Measurements from ENCODE around the gene KCNK10. TPM values are rescaled to one million over a fixed set of nuclear protein-coding genes. Genes with fewer than 3 reads are reported as not detected.

Gene KCNK10
- total and polyA plus RNA-seq, 2 of the 8 experiments (the other 6 are each of a cell fraction or from before 2014, with no cell fraction given): 0.45 to 0.63 TPM

GRCh38 chr14:88272390-88273269 is 50.4 kb downstream of the KCNK10 start:
- Histone ChIP-seq H3K36me3 (ENCODE audit: control insufficient read depth in 2 of 4, insufficient read depth in 4 of 4, low read length in 3 of 4) (no peaks in the 10 kb centered on the region), H3K23ac (ENCODE audit: insufficient read length) (no peak overlapping the region), H2BK120ac (replicated peaks; ENCODE audit: low read depth, low read length) (no peak overlapping the region), H2AK5ac (ENCODE audit: low read depth, low read length) (no peak overlapping the region), H3K56ac (replicated peaks; ENCODE audit: insufficient read length, low read depth, low read length) (no peak overlapping the region), H3K18ac (ENCODE audit: extremely low read depth, low read length) (no peak overlapping the region), H3K4ac (replicated peaks; ENCODE audit: insufficient read length, low read depth, low read length) (no peak overlapping the region), H2AFZ (ENCODE audit: low read length) (no peak overlapping the region), H2BK20ac (ENCODE audit: low read length) (no peak overlapping the region), H2BK12ac (ENCODE audit: low read depth, low read length) (no peak overlapping the region), H4K5ac (ENCODE audit: insufficient read length, low read depth, low read length) (no peak overlapping the region), H3K4me3 (ENCODE audit: extremely low read depth in 1 of 4, insufficient read depth in 2 of 4, low read depth in 3 of 4, low read length in 4 of 4) (no peak overlapping the region), H3K79me1 (ENCODE audit: low read depth, low read length) (no peaks in the 10 kb centered on the region), H3K79me2 (ENCODE audit: control insufficient read depth in 1 of 2, insufficient read depth in 2 of 2, low read length in 2 of 2) (no peaks in the 10 kb centered on the region), H3K27ac (ENCODE audit: low read depth, low read length) (no peak overlapping the region), H2BK5ac (ENCODE audit: low read depth, low read length) (no peak overlapping the region), H3K9me3 (ENCODE audit: insufficient read depth in 2 of 2, low read depth in 1 of 2, low read length in 1 of 2) (no peaks in the 10 kb centered on the region), H4K91ac (replicated peaks; ENCODE audit: insufficient read length, low read length) (no peak overlapping the region), H3K27me3 (replicated peaks in 1 of 4; ENCODE audit: control insufficient read depth in 3 of 4, extremely low read depth in 1 of 4, insufficient read depth in 3 of 4, low read length in 3 of 4) (no peaks in the 10 kb centered on the region; a peak in 1 of 7 replicates), H3K9ac (replicated peaks in 1 of 4; ENCODE audit: extremely low read depth in 1 of 4, low read depth in 3 of 4, low read length in 3 of 4) (no peak overlapping the region), H3K4me2 (ENCODE audit: insufficient read depth in 1 of 2, low read depth in 2 of 2, low read length in 2 of 2) (no peak overlapping the region), H3K14ac (ENCODE audit: insufficient read length) (no peak overlapping the region), H2BK15ac (ENCODE audit: low read length) (no peak overlapping the region), H4K20me1 (replicated peaks in 1 of 2; ENCODE audit: control insufficient read depth in 1 of 2, insufficient read depth in 2 of 2, low read length in 2 of 2) (no peaks in the 10 kb centered on the region), H3K23me2 (ENCODE audit: low read depth, low read length) (no peaks in the 10 kb centered on the region), H3K4me1 (replicated peaks in 1 of 4; ENCODE audit: control insufficient read depth in 3 of 4, insufficient read depth in 4 of 4, low read length in 3 of 4) (peaks cover 0 to 4% (median 2%) of the 10 kb centered on the region in 4 experiments; a peak in 3 of 7 replicates), H4K8ac (ENCODE audit: extremely low read depth, insufficient read depth, low read length) (no peak overlapping the region)
- POLR2A ChIA-PET (ENCODE audit: partially characterized antibody): no interaction called here
- DNase-seq (ENCODE audit: low read depth in 1 of 2, low spot score in 2 of 2) (no peak), FAIRE-seq (no peak)
- CTCF ChIA-PET (ENCODE audit: partially characterized antibody): interaction anchor here (0.5 to 1.3 kb wide), 6 partner anchors 11 to 221 kb away, joined by 3 to 4 read pairs (median 3); no protein-coding TSS in a partner anchor
- 86% methylated on average over 10 of the region's 10 CpGs; no CpG with 5 or more reads in 1 of the 2 experiments for WGBS, 2 experiments (ENCODE audit: extremely low coverage in 1 of 2, insufficient coverage in 1 of 2, insufficient read length in 1 of 2, insufficient replicate concordance in 2 of 2, low coverage in 1 of 2, low lambda C conversion rate in 2 of 2, missing lambda C conversion rate in 1 of 2)
- no peak for TF ChIP-seq CBX5 (IDR thresholded peaks at IDR 0.05; ENCODE audit: low read depth, low read length)
- no peak for TF ChIP-seq CEBPB (IDR thresholded peaks at IDR 0.05; ENCODE audit: low read depth, low read length)
- no peak for TF ChIP-seq SUZ12 (IDR thresholded peaks at IDR 0.05; ENCODE audit: low read length)
- TF ChIP-seq ATF2 (IDR thresholded peaks at IDR 0.05; ENCODE audit: low read length): no peak
- TF ChIP-seq SIRT6 (IDR thresholded peaks at IDR 0.05; ENCODE audit: low read length): no peak
- TF ChIP-seq HDAC2 (IDR thresholded peaks at IDR 0.05; ENCODE audit: borderline replicate concordance in 1 of 2, low read depth in 2 of 2, low read length in 2 of 2): no peak
- TF ChIP-seq SRF (IDR thresholded peaks at IDR 0.05; ENCODE audit: low read depth, low read length): no peak
- no peak for TF ChIP-seq SIX5 (IDR thresholded peaks at IDR 0.05; ENCODE audit: low read depth, low read length)
- TF ChIP-seq SP2 (IDR thresholded peaks at IDR 0.05; ENCODE audit: low read length): no peak
- no peak for TF ChIP-seq USF2 (IDR thresholded peaks at IDR 0.05; ENCODE audit: low read length)

Measured in H1 (cell line).